ENCODE measurements around the gene CRACR2B. TPM values are rescaled to one million over a fixed set of nuclear protein-coding genes. Genes with fewer than 3 reads are reported as not detected.

CRACR2B gene
- total and polyA plus RNA-seq, 11 donors, result 8.8 to 43.5 (median 17.7) TPM

- H3K4me1 ChIP-seq, result peaks cover 6 to 58% (median 42%) of the 10 kb centered on the region in 12 donors
- no peaks in the 10 kb centered on the region for H3K27me3 ChIP-seq
- no peaks in the 10 kb centered on the region for H3K9me3 ChIP-seq
- 33 to 43% (median 33%) methylated on average over 25 to 36 of the region's 36 CpGs for WGBS, 4 donors
- intact Hi-C loops (cut with DNase I), result loop anchor here in 4 of 10 donors (1.0 to 10.0 kb wide), 5 partner anchors 11 to 454 kb away; partner anchors contain the start of genes POLR2L (in 2 of the 4), TSPAN4 (in 2 of the 4) and CHID1 (in 1 of the 4)
- H3K4me3 ChIP-seq, result peak overlapping the region; percentile 73 to 100 (median 96)
- TF ChIP-seq CTCF (IDR thresholded peaks at IDR 0.05), result no peak
- DNase-seq (peak in 1 of 5 donors; percentile 91), ATAC-seq (no peak)
- peak overlapping the region; percentile 76 to 100 (median 96) for H3K27ac ChIP-seq
- H3K36me3 ChIP-seq, result peaks cover 3 to 27% (median 24%) of the 10 kb centered on the region in 9 donors
Observed at GRCh38 chr11:808427-809286, 19.1 kb upstream of the CRACR2B start.

GRCh38 chr11:809287-810039 is 18.3 kb upstream of the CRACR2B start, which contains the start of gene RPLP2:
Gene RPLP2 (plus strand): TSS chr11:809967. CDS start chr11:810235, 268 bp downstream.
- H3K27ac ChIP-seq, result peak within 1 kb of the TSS; percentile 76 to 100 (median 96)
- H3K4me1 ChIP-seq, result peaks cover 5 to 50% (median 35%) of the 10 kb centered on the region in 12 donors
- TF ChIP-seq CTCF (IDR thresholded peaks at IDR 0.05) (no peak), POLR2A (IDR thresholded peaks at IDR 0.05) (peak; percentile 60 to 81)
- no peaks in the 10 kb centered on the region for H3K27me3 ChIP-seq
- 0% methylated on average over 58 to 81 of the region's 81 CpGs for WGBS, 4 donors
- intact Hi-C loops (cut with DNase I), result loop anchor here in 4 of 10 donors (1.0 to 10.0 kb wide), 5 partner anchors 10 to 455 kb away; partner anchors contain the start of genes POLR2L (in 2 of the 4), TSPAN4 (in 2 of the 4) and CHID1 (in 1 of the 4)
- peaks cover 3 to 33% (median 28%) of the 10 kb centered on the region in 9 donors for H3K36me3 ChIP-seq
- H3K4me3 ChIP-seq, result peak within 1 kb of the TSS; percentile 73 to 100 (median 96)
- no peaks in the 10 kb centered on the region for H3K9me3 ChIP-seq
- peak; percentile 89 to 95 (median 93) for ATAC-seq
- peak; percentile 98 to 99 (median 99) for DNase-seq

GRCh38 chr11:810040-810567 is 17.6 kb upstream of the CRACR2B start:
- H3K27ac ChIP-seq, result peak overlapping the region; percentile 76 to 100 (median 96)
- ATAC-seq (peak in 1 of 4 donors; percentile 0), DNase-seq (no peak)
- TF ChIP-seq POLR2A (IDR thresholded peaks at IDR 0.05) (no peak), CTCF (IDR thresholded peaks at IDR 0.05) (no peak)
- H3K27me3 ChIP-seq, result no peaks in the 10 kb centered on the region
- peak overlapping the region; percentile 73 to 100 (median 96) for H3K4me3 ChIP-seq
- 0% methylated on average over 34 to 55 of the region's 55 CpGs for WGBS, 4 donors
- H3K9me3 ChIP-seq, result no peaks in the 10 kb centered on the region
- H3K4me1 ChIP-seq, result peaks cover 2 to 44% (median 30%) of the 10 kb centered on the region in 12 donors
- H3K36me3 ChIP-seq, result peaks cover 3 to 39% (median 32%) of the 10 kb centered on the region in 9 donors
- intact Hi-C loops (cut with DNase I), result no loop called here

Data from heart left ventricle (tissue), 16 donors.